Measurements from ENCODE around the gene ZNF217. TPM values are rescaled to one million over a fixed set of nuclear protein-coding genes. Genes with fewer than 3 reads are reported as not detected.
"Not testable (repeated sequence)": the region's sequence is repeated elsewhere in the genome, so short reads cannot be mapped to it uniquely, and the experiment has no call there.

Gene ZNF217
- total and polyA plus RNA-seq, 10 of the 15 experiments (the other 5 are each of a cell fraction or from before 2014, with no cell fraction given), result 8.5 to 76.6 (median 40.6) TPM

- intact Hi-C loops (cut with micrococcal nuclease; ENCODE audit: unreplicated experiment); H3K9me3 ChIP-seq (replicated peaks; ENCODE audit: control insufficient read depth, insufficient read depth, low read length); ATAC-seq; H3K9ac ChIP-seq (ENCODE audit: control insufficient read depth, insufficient read depth, low read length); BruUV-seq (replicated peaks); H3K4me3 ChIP-seq; H3K4me2 ChIP-seq (ENCODE audit: control insufficient read depth, insufficient read depth); in situ Hi-C loops (cut with MboI); H2AFZ ChIP-seq (ENCODE audit: control insufficient read depth, low read depth, low read length); FAIRE-seq; H3K27ac ChIP-seq (ENCODE audit: control insufficient read depth, insufficient read depth); H4K20me1 ChIP-seq (ENCODE audit: control insufficient read depth, insufficient read depth); DNase-seq (ENCODE audit: low read depth, low spot score); H3K36me3 ChIP-seq (ENCODE audit: control insufficient read depth in 2 of 2, insufficient read depth in 2 of 2, low read length in 1 of 2); H3K79me2 ChIP-seq (ENCODE audit: control insufficient read depth, insufficient read depth, low read length); H3K27me3 ChIP-seq (replicated peaks in 1 of 2; ENCODE audit: control insufficient read depth in 2 of 2, insufficient read depth in 2 of 2, low read length in 1 of 2): not testable (repeated sequence)
- peak; percentile 42; the same call in 1 of the 2 replicates for TF ChIP-seq NFXL1 (IDR thresholded peaks at IDR 0.05; ENCODE audit: borderline replicate concordance)
- RAD21 ChIA-PET (ENCODE audit: unreplicated experiment), result interaction anchor here (0.9 to 1.0 kb wide), 2 partner anchors 9 to 42 kb away, joined by 3 read pairs; no protein-coding TSS in a partner anchor
- 92% methylated on average over 10 of the region's 12 CpGs for WGBS (ENCODE audit: insufficient coverage, insufficient replicate concordance, low lambda C conversion rate, missing lambda C conversion rate)
- SMC1A ChIA-PET (ENCODE audit: uncharacterized antibody, unreplicated experiment), result interaction anchor here (1.2 kb wide), 1 partner anchor 25 kb away, joined by 3 read pairs; no protein-coding TSS in a partner anchor
- H3K4me1 ChIP-seq (ENCODE audit: control insufficient read depth, insufficient read depth, low read length), result peaks cover 32% of the 10 kb centered on the region
- POLR2A ChIA-PET, result interaction anchor here (1.3 kb wide), 1 partner anchor 9 kb away, joined by 3 read pairs; no protein-coding TSS in a partner anchor
- CTCF ChIA-PET, result interaction anchor here (0.6 kb wide), 1 partner anchor 28 kb away, joined by 3 read pairs; no protein-coding TSS in a partner anchor
These were observed 24.9 kb upstream of the ZNF217 start for GRCh38 chr20:53618490-53619000.

DNA sequence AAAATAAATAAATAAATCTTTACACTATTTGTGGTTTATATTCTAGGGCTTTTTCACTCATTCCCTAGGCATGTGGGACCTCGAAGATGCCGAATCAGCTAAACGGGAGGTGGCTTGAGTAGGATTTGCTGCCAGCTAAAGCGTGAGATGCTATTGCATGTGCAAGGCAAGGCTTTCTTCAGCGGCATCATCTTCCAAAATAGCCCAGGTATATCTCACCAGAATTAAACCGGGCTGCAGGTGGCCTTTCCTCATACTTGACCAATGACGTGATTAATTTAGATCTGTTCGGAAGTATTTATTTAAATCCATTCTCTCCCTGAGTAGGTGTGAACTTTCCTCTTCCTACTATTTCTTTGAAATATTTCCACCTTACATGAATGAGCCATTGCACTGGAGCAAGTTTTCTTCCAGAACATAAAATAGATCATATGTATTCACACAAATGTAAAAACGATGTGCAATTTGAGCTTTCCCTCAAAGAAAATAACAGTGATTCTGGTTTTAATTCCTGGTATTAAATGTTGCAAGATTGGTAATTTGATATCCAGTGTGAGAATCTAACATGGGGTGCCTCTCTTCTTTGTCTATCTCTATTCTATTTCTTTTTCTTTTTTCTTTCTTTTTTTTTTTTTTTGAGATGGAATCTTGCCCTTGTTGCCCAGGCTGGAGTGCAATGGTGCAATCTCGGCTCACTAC, 24.3 kb upstream of the ZNF217 start:
- no peak for ATAC-seq
- ChIA-PET POLR2A (interaction anchor here (0.7 kb wide), 2 partner anchors 81 to 169 kb away, joined by 3 to 4 read pairs; no protein-coding TSS in a partner anchor), CTCF (no interaction called here), RAD21 (ENCODE audit: unreplicated experiment) (interaction anchor here (0.9 kb wide), 2 partner anchors 8 to 117 kb away, joined by 3 read pairs; no protein-coding TSS in a partner anchor), SMC1A (ENCODE audit: uncharacterized antibody, unreplicated experiment) (interaction anchor here (1.2 kb wide), 1 partner anchor 25 kb away, joined by 3 read pairs; no protein-coding TSS in a partner anchor)
- no TSS peak for BruUV-seq (replicated peaks)
- Histone ChIP-seq H3K9ac (ENCODE audit: control insufficient read depth, insufficient read depth, low read length) (no peak overlapping the region), H3K4me1 (ENCODE audit: control insufficient read depth, insufficient read depth, low read length) (peaks cover 26% of the 10 kb centered on the region), H2AFZ (ENCODE audit: control insufficient read depth, low read depth, low read length) (no peak overlapping the region), H4K20me1 (ENCODE audit: control insufficient read depth, insufficient read depth) (no peaks in the 10 kb centered on the region), H3K4me2 (ENCODE audit: control insufficient read depth, insufficient read depth) (no peak overlapping the region), H3K36me3 (ENCODE audit: control insufficient read depth in 2 of 2, insufficient read depth in 2 of 2, low read length in 1 of 2) (no peaks in the 10 kb centered on the region), H3K4me3 (no peak overlapping the region), H3K27ac (ENCODE audit: control insufficient read depth, insufficient read depth) (no peak overlapping the region), H3K9me3 (replicated peaks; ENCODE audit: control insufficient read depth, insufficient read depth, low read length) (no peaks in the 10 kb centered on the region), H3K79me2 (ENCODE audit: control insufficient read depth, insufficient read depth, low read length) (no peaks in the 10 kb centered on the region; the same call in 1 of the 2 replicates), H3K27me3 (replicated peaks in 1 of 2; ENCODE audit: control insufficient read depth in 2 of 2, insufficient read depth in 2 of 2, low read length in 1 of 2) (no peaks in the 10 kb centered on the region)
- TF ChIP-seq KAT2A (conservative IDR thresholded peaks at IDR 0.05; ENCODE audit: control insufficient read depth, low read depth, low read length), result no peak
- peak; percentile 93 for TF ChIP-seq NFXL1 (IDR thresholded peaks at IDR 0.05; ENCODE audit: borderline replicate concordance)
- no peak for DNase-seq (ENCODE audit: low read depth, low spot score)
- intact Hi-C loops (cut with micrococcal nuclease; ENCODE audit: unreplicated experiment) (no loop called here), in situ Hi-C loops (cut with MboI) (no loop called here)
- no peak for FAIRE-seq
- 93% methylated on average over 9 of the region's 10 CpGs for WGBS (ENCODE audit: insufficient coverage, insufficient replicate concordance, low lambda C conversion rate, missing lambda C conversion rate)

Data from GM12878 (cell line).